Stimulated activated CD4-positive, alpha-beta T cell treated with anti-CD3 and anti-CD28 coated beads, Interleukin-4, amount 100 ng/mL, for 48 hours (primary cell): ENCODE measurements around the gene P2RY14.

Experiments used
- DNase-seq, 2 donors: peaks; one replicate each; pipeline ENCODE4 v3.0.0-alpha.2; 2020; ENCODE audit warnings: low read depth in 2 of 2

Gene P2RY14

GRCh38 chr3:151301787-151302186 is 23.4 kb upstream of the P2RY14 start:
- no peak for DNase-seq

GRCh38 chr3:151300539-151300938 is 22.2 kb upstream of the P2RY14 start:
- no peak for DNase-seq

- DNase-seq: no peak
Observed at GRCh38 chr3:151299006-151299405, 20.7 kb upstream of the P2RY14 start.

- no peak for DNase-seq
Observed at GRCh38 chr3:151297429-151297828, 19.1 kb upstream of the P2RY14 start.

- DNase-seq: no peak
Observed at GRCh38 chr3:151296226-151296625, 17.9 kb upstream of the P2RY14 start.

- DNase-seq: no peak
Observed at GRCh38 chr3:151293127-151293526, 14.8 kb upstream of the P2RY14 start.

GRCh38 chr3:151290673-151291072 is 12.3 kb upstream of the P2RY14 start:
- DNase-seq: no peak

GRCh38 chr3:151289445-151289844 is 11.1 kb upstream of the P2RY14 start:
- DNase-seq: no peak

- DNase-seq: no peak
Observed at GRCh38 chr3:151285940-151286339, 7.6 kb upstream of the P2RY14 start.

- no peak for DNase-seq
Observed at GRCh38 chr3:151283907-151284461, 5.6 kb upstream of the P2RY14 start.

GRCh38 chr3:151283387-151283786 is 5.0 kb upstream of the P2RY14 start:
- no peak for DNase-seq

- no peak for DNase-seq
Observed at GRCh38 chr3:151282921-151283320, 4.6 kb upstream of the P2RY14 start.

GRCh38 chr3:151281671-151282324 is 3.5 kb upstream of the P2RY14 start:
- DNase-seq: no peak

GRCh38 chr3:151276687-151277042 is 1.7 kb downstream of the P2RY14 start:
- DNase-seq: no peak

GRCh38 chr3:151276038-151276686 is 2.2 kb downstream of the P2RY14 start:
- DNase-seq: no peak

GRCh38 chr3:151275091-151275490 is 3.3 kb downstream of the P2RY14 start:
- DNase-seq: no peak

- DNase-seq: no peak
Observed at GRCh38 chr3:151269631-151270030, 8.7 kb downstream of the P2RY14 start.

GRCh38 chr3:151268267-151269235 is 9.8 kb downstream of the P2RY14 start:
- DNase-seq: peak in 1 of 2 donors; percentile 13

- no peak for DNase-seq
Observed at GRCh38 chr3:151267066-151267465, 11.3 kb downstream of the P2RY14 start.

- no peak for DNase-seq
Observed at GRCh38 chr3:151265866-151266265, 12.5 kb downstream of the P2RY14 start.

- DNase-seq: no peak
Observed at GRCh38 chr3:151265166-151265565, 13.2 kb downstream of the P2RY14 start.

GRCh38 chr3:151264605-151265004 is 13.7 kb downstream of the P2RY14 start:
- DNase-seq: no peak
